ENCODE measurements around the gene TRMT61B.

Gene TRMT61B

DNA sequence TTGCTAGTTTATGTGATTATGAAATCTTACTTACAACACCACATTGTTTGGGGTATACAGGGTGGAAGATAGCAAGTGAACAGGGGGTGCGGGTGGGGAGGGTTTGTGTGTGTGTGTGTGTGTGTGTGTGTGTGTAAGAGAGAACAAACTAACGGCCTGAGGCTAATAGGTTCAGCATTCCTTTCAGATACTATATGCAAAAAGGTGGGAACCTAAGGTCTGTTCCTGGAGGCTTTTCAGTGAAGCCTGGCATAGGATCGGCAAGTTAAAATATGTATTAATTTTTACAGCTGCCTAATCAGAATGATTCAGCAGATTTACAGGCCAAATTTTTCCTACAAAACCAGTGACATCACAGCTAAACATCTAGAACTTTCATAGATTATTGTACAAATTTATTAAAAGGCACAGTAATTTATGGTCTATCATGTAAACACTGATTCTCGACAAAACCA is 67.1 kb downstream of the TRMT61B start:
- TF ChIP-seq, protein P1, sequence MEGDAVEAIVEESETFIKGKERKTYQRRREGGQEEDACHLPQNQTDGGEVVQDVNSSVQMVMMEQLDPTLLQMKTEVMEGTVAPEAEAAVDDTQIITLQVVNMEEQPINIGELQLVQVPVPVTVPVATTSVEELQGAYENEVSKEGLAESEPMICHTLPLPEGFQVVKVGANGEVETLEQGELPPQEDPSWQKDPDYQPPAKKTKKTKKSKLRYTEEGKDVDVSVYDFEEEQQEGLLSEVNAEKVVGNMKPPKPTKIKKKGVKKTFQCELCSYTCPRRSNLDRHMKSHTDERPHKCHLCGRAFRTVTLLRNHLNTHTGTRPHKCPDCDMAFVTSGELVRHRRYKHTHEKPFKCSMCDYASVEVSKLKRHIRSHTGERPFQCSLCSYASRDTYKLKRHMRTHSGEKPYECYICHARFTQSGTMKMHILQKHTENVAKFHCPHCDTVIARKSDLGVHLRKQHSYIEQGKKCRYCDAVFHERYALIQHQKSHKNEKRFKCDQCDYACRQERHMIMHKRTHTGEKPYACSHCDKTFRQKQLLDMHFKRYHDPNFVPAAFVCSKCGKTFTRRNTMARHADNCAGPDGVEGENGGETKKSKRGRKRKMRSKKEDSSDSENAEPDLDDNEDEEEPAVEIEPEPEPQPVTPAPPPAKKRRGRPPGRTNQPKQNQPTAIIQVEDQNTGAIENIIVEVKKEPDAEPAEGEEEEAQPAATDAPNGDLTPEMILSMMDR (conservative IDR thresholded peaks at IDR 0.05) = no peak
- H3K27ac ChIP-seq = no peak overlapping the region

- no peak overlapping the region for H3K27ac ChIP-seq
- TF ChIP-seq, protein P1 (conservative IDR thresholded peaks at IDR 0.05) = no peak
Measured at GRCh38 chr2:28801726-28802125, 68.4 kb downstream of the TRMT61B start.

Data from VCaP (cell line).